ENCODE results near the gene PPIP5K1. TPM values are rescaled to one million over a fixed set of nuclear protein-coding genes. Genes with fewer than 3 reads are reported as not detected.

Gene PPIP5K1
- total RNA-seq, 4 donors from 2014 or later: 60.5 to 273 (median 84.0) TPM

DNA sequence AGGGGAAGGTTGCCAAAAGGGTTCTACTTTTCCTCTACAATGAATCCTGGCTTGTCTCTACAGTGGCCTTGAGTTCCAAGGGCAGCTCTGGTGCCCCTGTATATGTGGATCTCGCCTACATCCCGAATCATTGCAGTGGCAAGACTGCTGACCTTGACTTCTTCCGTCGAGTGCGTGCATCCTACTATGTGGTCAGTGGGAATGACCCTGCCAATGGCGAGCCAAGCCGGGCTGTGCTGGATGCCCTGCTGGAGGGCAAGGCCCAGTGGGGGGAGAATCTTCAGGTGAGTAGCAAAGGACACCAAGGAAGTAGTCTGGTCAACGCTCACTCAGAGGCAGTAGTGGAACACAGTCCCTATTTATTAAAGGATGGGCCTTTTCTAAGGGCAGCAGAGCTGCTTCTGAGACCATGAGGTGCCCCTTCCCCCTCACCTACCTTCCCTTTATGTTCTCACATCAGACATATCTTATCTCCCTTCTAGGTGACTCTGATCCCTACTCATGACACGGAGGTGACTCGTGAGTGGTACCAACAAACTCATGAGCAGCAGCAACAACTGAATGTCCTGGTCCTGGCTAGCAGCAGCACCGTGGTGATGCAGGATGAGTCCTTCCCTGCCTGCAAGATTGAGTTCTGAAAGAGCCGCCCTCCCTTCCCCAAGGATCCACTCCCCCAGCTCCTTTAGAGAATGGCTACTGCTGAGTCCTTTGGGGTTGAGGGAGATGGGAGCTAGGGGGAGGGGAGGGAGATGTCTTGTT lies 60.2 kb downstream of the PPIP5K1 start:
- no peaks in the 10 kb centered on the region for H3K27me3 ChIP-seq
- WGBS, 2 donors (ENCODE audit: low coverage in 1 of 2): 91% methylated on average over 12 of the region's 12 CpGs; no CpG with 5 or more reads in 1 of the 2 donors
- in situ Hi-C loops (cut with MboI; ENCODE audit: low pct_ligation_motif_present in 1 of 4, low pct_unique_long_range_greater_than_20kb in 1 of 4, low sequenced_read_pairs in 3 of 4): no loop called here

DNA sequence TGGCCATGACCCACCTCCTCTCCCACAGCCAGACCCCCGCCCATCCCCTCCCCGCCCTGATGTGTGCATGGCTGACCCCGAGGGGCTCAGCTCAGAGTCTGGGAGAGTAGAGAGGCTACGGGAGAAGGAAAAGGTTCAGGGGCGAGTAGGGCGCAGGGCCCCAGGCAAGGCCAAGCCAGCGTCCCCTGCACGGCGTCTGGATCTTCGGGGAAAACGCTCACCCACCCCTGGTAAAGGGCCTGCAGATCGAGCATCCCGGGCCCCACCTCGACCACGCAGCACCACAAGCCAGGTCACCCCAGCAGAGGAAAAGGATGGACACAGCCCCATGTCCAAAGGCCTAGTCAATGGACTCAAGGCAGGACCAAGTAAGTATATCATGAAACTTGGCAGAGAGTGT lies 60.9 kb downstream of the PPIP5K1 start:
- Histone ChIP-seq H3K27ac (no peak overlapping the region), H3K4me1 (peaks cover 0 to 21% (median 10%) of the 10 kb centered on the region in 4 donors), H3K9me3 (no peaks in the 10 kb centered on the region), H3K36me3 (no peaks in the 10 kb centered on the region), H3K27me3 (no peaks in the 10 kb centered on the region), H3K4me3 (no peak overlapping the region)
- 100% methylated on average over 12 of the region's 15 CpGs; no CpG with 5 or more reads in 1 of the 2 donors for WGBS, 2 donors (ENCODE audit: low coverage in 1 of 2)
- no peak for DNase-seq
- TF ChIP-seq CTCF (IDR thresholded peaks at IDR 0.05): no peak
- TF ChIP-seq POLR2A (IDR thresholded peaks at IDR 0.05): no peak
- TF ChIP-seq EP300 (IDR thresholded peaks at IDR 0.05; ENCODE audit: low read depth): no peak
- TF ChIP-seq POLR2AphosphoS5 (IDR thresholded peaks at IDR 0.05): no peak
- in situ Hi-C loops (cut with MboI; ENCODE audit: low pct_ligation_motif_present in 1 of 4, low pct_unique_long_range_greater_than_20kb in 1 of 4, low sequenced_read_pairs in 3 of 4) (no loop called here), intact Hi-C loops (cut with DNase I; ENCODE audit: low total_unique reads) (no loop called here)

More for the DNA sequence above, 60.2 kb downstream of the PPIP5K1 start:
- H3K4me1 ChIP-seq: peaks cover 0 to 21% (median 10%) of the 10 kb centered on the region in 4 donors
- H3K27ac ChIP-seq: no peak overlapping the region
- no peaks in the 10 kb centered on the region for H3K9me3 ChIP-seq
- no peak for DNase-seq
- no peak overlapping the region for H3K4me3 ChIP-seq
- H3K36me3 ChIP-seq: no peaks in the 10 kb centered on the region
- intact Hi-C loops (cut with DNase I; ENCODE audit: low total_unique reads): no loop called here
- TF ChIP-seq CTCF (IDR thresholded peaks at IDR 0.05) (no peak), POLR2AphosphoS5 (IDR thresholded peaks at IDR 0.05) (no peak), EP300 (IDR thresholded peaks at IDR 0.05; ENCODE audit: low read depth) (no peak), POLR2A (IDR thresholded peaks at IDR 0.05) (no peak)

- intact Hi-C loops (cut with DNase I; ENCODE audit: low total_unique reads): no loop called here
- no peak overlapping the region for H3K27ac ChIP-seq
- H3K9me3 ChIP-seq: no peaks in the 10 kb centered on the region
- peaks cover 0 to 21% (median 10%) of the 10 kb centered on the region in 4 donors for H3K4me1 ChIP-seq
- no peaks in the 10 kb centered on the region for H3K36me3 ChIP-seq
- no peak for DNase-seq
- WGBS, 2 donors (ENCODE audit: low coverage in 1 of 2): 80% methylated on average over 11 of the region's 11 CpGs; no CpG with 5 or more reads in 1 of the 2 donors
- H3K27me3 ChIP-seq: no peaks in the 10 kb centered on the region
- H3K4me3 ChIP-seq: no peak overlapping the region
- TF ChIP-seq CTCF (IDR thresholded peaks at IDR 0.05) (no peak), POLR2AphosphoS5 (IDR thresholded peaks at IDR 0.05) (no peak), EP300 (IDR thresholded peaks at IDR 0.05; ENCODE audit: low read depth) (no peak), POLR2A (IDR thresholded peaks at IDR 0.05) (no peak)
- in situ Hi-C loops (cut with MboI; ENCODE audit: low pct_ligation_motif_present in 1 of 4, low pct_unique_long_range_greater_than_20kb in 1 of 4, low sequenced_read_pairs in 3 of 4): no loop called here
Measured at GRCh38 chr15:43528542-43529007, 61.4 kb downstream of the PPIP5K1 start.

DNA sequence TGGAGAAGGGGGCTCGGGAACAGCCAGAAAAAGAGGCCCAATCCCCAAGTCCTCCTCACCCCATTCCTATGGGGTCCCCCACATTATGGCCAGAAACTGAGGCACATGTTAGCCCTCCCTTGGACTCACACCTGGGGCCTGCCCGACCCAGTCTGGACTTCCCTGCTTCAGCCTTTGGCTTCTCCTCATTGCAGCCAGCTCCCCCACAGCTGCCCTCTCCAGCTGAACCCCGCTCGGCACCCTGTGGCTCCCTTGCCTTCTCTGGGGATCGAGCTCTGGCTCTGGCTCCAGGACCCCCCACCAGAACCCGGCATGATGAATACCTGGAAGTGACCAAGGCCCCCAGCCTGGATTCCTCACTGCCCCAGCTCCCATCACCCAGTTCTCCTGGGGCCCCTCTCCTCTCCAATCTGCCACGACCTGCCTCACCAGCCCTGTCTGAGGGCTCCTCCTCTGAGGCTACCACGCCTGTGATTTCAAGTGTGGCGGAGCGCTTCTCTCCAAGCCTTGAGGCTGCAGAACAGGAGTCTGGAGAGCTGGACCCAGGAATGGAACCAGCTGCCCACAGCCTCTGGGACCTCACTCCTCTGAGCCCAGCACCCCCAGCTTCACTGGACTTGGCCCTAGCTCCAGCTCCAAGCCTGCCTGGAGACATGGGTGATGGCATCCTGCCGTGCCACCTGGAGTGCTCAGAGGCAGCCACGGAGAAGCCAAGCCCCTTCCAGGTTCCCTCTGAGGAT lies 62.0 kb downstream of the PPIP5K1 start:
- Histone ChIP-seq H3K9me3 (no peaks in the 10 kb centered on the region), H3K27me3 (no peaks in the 10 kb centered on the region), H3K36me3 (no peaks in the 10 kb centered on the region), H3K4me3 (no peak overlapping the region), H3K27ac (no peak overlapping the region), H3K4me1 (peaks cover 0 to 18% (median 7%) of the 10 kb centered on the region in 4 donors)
- WGBS, 2 donors (ENCODE audit: low coverage in 1 of 2): 84% methylated on average over 12 of the region's 12 CpGs; no CpG with 5 or more reads in 1 of the 2 donors
- intact Hi-C loops (cut with DNase I; ENCODE audit: low total_unique reads): no loop called here
- no peak for DNase-seq
- in situ Hi-C loops (cut with MboI; ENCODE audit: low pct_ligation_motif_present in 1 of 4, low pct_unique_long_range_greater_than_20kb in 1 of 4, low sequenced_read_pairs in 3 of 4): no loop called here
- TF ChIP-seq CTCF (IDR thresholded peaks at IDR 0.05): no peak
- TF ChIP-seq POLR2AphosphoS5 (IDR thresholded peaks at IDR 0.05): no peak
- TF ChIP-seq POLR2A (IDR thresholded peaks at IDR 0.05): no peak
- no peak for TF ChIP-seq EP300 (IDR thresholded peaks at IDR 0.05; ENCODE audit: low read depth)

All from transverse colon (tissue), 4 donors.